HG03095 (cell line): Measurements from ENCODE around the gene KIF5A.

Experiments used
- ATAC-seq: cut with Tn5 transposase; IDR thresholded peaks from one replicate; pipeline ENCODE4 v1.9.1; 2021; ENCODE audit warnings: moderate library complexity; ENCODE audit not compliant: unreplicated experiment

KIF5A gene

DNA sequence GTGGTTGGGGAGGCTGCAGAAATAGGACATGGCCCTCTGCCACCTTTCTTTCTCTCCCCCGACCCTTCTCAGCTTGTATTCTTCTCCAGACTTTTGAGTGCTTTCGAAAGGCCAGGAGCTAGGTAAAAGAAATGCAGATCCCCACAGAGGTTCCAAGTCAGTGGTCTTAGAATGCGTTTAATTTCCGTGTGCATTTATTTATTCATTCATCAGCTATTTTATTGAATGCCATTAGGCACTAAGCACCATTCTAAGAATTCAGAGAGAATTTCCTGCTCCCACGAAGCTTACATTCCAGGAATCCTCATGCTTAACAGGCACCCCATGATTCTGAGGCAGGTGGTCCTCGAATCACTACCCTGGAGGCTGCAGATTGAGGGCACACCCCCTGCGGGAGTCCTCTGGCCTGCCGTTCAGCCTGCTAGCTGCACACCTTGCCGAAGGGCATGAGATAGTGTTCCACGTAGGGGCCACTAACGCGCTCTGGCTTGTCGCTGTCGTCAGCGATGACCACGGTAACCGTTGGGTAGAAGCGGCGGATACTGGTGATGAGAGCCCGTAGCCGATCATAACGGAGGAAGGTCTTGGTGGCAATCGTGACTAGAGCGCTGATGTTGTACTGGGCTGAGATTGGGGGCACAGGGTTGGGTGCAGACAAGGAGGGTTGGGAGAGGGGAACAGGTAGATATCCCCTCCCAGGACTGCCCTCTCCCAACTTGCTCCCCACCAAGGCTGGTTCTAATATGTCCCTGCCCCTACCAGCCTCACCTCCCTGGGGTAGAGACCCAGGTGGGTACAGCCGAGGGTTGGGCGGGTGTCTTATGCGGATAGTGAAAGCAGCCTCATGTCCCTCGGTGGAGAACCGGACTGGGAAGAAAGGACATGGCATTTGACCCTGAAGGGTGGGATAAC is 78.7 kb downstream of the KIF5A start:
- no peak for ATAC-seq

DNA sequence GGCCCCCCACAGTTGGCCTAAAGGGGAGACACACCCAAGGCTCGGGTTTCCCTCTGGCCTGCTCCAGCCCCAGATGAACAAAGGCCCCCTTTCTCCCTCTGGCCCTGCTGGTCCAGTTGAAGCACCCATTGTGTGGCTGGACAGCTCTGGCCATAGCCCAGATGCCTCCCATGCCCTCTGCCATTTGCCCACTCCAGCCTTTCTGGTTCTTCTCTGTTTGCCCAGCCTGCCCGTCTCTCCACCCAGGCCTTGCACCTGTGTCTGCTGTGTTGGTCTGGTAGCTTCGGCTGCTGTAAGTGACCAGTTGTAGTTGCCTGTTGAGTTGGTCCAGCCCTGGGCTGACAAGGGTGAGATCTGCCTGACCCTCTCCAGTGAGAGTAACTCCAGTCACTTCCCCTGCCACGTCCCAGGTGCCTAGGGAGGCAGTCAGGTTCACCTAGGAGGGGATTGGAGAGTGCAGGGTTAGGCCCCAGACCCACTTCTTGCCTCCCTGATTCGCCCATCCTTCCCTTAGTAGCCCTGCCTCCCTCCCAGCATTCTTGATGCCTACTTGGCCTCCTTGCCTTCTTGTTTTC is 80.1 kb downstream of the KIF5A start:
- no peak for ATAC-seq

DNA sequence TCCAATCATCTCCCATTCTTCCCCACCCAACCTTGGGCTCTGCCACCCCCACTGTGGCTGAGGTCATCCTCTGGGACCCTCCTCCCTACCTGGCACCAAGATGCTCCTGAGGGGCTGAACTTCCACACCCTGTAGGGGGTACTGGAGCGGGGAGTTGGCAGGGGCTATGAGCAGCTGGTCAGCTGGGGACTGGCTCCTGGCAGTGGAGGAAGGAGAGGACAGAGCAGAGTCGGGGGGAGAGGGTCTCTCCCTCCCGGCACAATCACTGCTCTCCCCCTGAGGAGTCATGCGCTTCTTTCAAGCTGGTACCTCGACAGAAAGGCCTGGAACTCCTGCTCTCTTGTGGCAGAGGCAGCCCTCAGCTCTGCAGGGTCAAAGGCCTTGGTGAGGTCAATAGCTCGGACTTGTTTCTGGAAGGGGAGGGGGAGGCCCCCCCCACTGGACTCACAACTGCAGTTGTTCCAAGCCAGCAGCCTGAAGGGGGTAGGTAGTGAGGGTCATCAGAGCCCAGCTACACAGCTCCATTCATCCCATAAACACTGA is 81.1 kb downstream of the KIF5A start:
- no peak for ATAC-seq

DNA sequence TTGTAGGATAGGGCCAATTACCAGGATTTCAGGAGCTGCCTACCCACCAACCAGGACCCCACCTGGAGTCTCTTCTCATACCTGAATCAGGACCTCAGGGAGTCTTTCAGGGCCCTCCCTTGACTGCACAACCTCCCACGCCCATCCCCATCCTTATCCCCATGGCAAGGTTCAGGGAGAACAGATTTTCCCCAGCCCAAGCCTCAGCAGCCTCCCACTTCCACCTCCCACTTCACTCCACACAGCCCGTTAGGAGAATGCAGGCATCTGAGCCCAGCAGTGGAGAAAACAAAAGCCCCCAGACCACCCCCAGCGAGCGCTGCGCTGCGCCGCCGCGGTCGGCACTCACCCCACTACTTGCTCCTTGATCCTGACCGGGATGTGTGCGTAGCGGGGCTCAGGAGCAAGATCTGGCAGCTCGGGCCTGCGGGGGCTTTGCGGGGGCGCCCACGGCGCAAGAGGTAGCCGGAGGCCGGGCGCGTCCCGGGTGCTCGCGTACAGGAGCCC is 81.8 kb downstream of the KIF5A start:
- ATAC-seq: no peak

DNA sequence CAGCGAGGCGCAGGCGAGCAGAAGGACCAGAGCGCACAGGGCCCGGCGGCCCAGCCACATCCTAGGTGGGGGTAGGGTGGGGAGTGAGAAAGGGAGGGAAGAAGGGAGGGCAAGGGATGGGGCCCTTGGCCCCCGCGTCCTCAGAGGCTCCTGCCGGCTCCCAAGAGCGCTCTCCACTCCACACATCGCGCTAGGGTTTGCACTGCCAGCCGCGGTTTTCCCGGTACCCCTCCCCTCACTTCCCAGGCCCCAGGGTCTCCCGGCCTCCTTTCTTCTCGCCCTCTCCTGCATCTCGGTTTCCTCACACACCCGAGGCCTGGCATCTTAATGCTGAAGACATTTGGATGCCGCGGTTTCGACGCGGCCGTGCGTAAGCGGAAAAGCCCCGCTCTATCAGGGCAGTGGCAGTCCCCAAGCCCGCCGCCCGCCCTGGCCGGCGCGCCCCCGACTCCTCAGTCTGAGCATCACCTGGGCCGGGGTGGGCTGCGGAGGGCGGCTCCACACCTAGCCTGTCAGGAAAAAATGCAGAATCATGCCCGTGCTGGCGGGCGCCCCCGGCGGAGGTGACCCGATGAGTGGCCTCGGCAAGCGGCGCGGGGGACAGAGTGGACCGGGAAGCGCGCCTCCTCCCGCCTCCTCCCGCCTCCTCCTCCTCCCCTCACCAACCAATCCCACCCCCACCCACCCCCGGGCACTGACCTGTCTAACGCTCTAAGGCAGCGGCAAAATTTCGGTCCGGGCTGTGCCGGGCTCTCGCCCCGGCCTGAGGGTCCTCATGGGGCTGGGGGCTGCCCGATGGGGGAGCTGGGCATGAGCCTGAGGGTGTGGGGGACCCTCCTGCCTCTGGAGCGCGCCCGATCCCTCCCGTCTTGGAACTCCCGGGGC is 82.5 kb downstream of the KIF5A start:
- ATAC-seq: no peak

DNA sequence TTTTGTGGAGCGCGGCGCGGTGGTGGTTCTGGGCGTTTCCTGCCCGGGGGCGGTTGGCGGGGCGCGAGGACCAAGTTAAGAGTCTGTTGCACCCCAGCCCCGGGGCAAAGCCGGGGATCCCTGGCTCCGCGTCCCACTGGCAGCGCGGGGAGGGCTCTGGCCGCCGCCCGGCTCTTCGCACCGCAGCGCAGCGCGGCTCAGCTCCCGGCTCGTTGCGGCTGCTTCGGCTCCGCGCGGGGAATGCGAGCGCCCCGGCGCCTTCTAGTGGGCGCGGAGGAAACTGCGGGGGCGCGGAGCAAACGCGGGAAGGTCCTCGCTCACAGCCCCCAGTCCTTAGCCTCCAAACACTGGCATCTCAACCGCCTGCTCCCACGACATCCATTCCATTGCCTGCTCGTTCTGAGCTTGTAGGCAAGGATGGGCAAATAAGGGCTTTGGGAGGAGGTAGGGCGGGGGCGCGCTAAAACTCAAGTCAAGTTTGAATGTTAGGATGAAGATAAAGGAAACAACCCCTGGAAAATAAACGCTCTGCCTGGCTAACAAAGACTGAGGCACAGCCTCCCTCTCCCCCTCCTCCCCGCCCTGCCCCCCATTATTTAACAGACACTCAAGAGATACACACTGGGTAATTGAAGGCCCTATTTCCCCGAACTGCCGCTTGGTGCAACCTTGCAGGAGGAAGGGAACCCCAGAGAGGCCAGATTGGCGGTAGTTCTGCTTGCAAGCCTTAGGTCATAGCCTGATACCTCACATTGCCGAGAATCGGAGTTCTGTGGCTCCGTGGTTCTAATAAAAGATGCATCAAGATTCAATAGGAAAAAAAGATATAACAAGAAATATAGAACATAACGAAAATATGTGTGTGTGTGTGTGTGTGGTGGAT is 83.4 kb downstream of the KIF5A start, which contains the start of gene B4GALNT1:
Gene B4GALNT1 (minus strand): TSS at position 244 of the 883 bp plus-strand sequence. CDS start 1,069 bp downstream, outside the sequence.
- peak; percentile 83 for ATAC-seq
